Tibial artery (tissue), 4 donors: ENCODE data around the gene NXN.
A peak's percentile ranks its signal among the peaks of the same experiment; 100 is the strongest.
"Not testable (repeated sequence)": the region's sequence is repeated elsewhere in the genome, so short reads cannot be mapped to it uniquely, and the experiment has no call there.

Source experiments
- DNase-seq, 2 donors: peaks; one replicate each; pipeline ENCODE4 v3.0.0-alpha.2; 2019
- H3K27ac ChIP-seq, 2 donors: fragments of 200-600 bp; sonication (generic) in 1 of 2; 1 replicate in 1 of 2; 2 replicates in 1 of 2; pipeline ENCODE4 v1.5.1; 2018 to 2019; ENCODE audit warnings: mild to moderate bottlenecking in 1 of 2
- H3K27me3 ChIP-seq, 2 donors: fragments of 200-600 bp; sonication (generic) in 1 of 2; one replicate each; pipeline versions ENCODE4 v1.5.1 to v1.6.0; 2016 to 2019
- H3K36me3 ChIP-seq, 3 donors: fragments of 200-600 bp; sonication (generic) in 2 of 3; one replicate each; pipeline ENCODE4 v1.5.1; 2016 to 2019; ENCODE audit warnings: mild to moderate bottlenecking in 2 of 3
- H3K4me1 ChIP-seq, 4 donors: fragments of 200-600 bp; sonication (generic) in 2 of 4; 1 replicate in 3 of 4; 2 replicates in 1 of 4; pipeline ENCODE4 v1.5.1; 2016 to 2019
- H3K4me3 ChIP-seq, 2 donors: fragments of 200-600 bp; sonication (generic) in 1 of 2; 1 replicate in 1 of 2; 2 replicates in 1 of 2; pipeline ENCODE4 v1.5.1; 2018 to 2019; ENCODE audit warnings: mild to moderate bottlenecking in 2 of 2
- H3K9me3 ChIP-seq, 3 donors: fragments of 200-600 bp; sonication (generic) in 1 of 3; one replicate each; pipeline ENCODE4 v1.5.1; 2016 to 2019
- intact Hi-C: fragments of 100-400 bp; cut with DNase I; formaldehyde crosslinking; loops from one replicate; pipeline ENCODE4 v1.15.0; 2023; ENCODE audit warnings: low total_unique reads
- TF ChIP-seq, protein P1 (sequence below), 2 experiments: fragments of 200-600 bp in 1 of 2; fragments of 450-650 bp in 1 of 2; IDR thresholded peaks; one replicate each; pipeline ENCODE4 v1.5.1; 2017 to 2019; ENCODE audit warnings: antibody characterized with exemption in 2 of 2, mild to moderate bottlenecking in 1 of 2, moderate library complexity in 1 of 2

The NXN gene

GRCh38 chr17:872855-873254, 106.7 kb downstream of the NXN start:
- TF ChIP-seq, protein P1, sequence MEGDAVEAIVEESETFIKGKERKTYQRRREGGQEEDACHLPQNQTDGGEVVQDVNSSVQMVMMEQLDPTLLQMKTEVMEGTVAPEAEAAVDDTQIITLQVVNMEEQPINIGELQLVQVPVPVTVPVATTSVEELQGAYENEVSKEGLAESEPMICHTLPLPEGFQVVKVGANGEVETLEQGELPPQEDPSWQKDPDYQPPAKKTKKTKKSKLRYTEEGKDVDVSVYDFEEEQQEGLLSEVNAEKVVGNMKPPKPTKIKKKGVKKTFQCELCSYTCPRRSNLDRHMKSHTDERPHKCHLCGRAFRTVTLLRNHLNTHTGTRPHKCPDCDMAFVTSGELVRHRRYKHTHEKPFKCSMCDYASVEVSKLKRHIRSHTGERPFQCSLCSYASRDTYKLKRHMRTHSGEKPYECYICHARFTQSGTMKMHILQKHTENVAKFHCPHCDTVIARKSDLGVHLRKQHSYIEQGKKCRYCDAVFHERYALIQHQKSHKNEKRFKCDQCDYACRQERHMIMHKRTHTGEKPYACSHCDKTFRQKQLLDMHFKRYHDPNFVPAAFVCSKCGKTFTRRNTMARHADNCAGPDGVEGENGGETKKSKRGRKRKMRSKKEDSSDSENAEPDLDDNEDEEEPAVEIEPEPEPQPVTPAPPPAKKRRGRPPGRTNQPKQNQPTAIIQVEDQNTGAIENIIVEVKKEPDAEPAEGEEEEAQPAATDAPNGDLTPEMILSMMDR (IDR thresholded peaks at IDR 0.05) = no peak
- Histone ChIP-seq H3K27me3 (no peaks in the 10 kb centered on the region), H3K4me3 (no peak overlapping the region), H3K27ac (no peak overlapping the region), H3K9me3 (no peaks in the 10 kb centered on the region), H3K4me1 (peaks cover 0 to 45% (median 17%) of the 10 kb centered on the region in 4 donors), H3K36me3 (no peaks in the 10 kb centered on the region)
- DNase-seq = no peak
- intact Hi-C loops = no loop called here

DNA sequence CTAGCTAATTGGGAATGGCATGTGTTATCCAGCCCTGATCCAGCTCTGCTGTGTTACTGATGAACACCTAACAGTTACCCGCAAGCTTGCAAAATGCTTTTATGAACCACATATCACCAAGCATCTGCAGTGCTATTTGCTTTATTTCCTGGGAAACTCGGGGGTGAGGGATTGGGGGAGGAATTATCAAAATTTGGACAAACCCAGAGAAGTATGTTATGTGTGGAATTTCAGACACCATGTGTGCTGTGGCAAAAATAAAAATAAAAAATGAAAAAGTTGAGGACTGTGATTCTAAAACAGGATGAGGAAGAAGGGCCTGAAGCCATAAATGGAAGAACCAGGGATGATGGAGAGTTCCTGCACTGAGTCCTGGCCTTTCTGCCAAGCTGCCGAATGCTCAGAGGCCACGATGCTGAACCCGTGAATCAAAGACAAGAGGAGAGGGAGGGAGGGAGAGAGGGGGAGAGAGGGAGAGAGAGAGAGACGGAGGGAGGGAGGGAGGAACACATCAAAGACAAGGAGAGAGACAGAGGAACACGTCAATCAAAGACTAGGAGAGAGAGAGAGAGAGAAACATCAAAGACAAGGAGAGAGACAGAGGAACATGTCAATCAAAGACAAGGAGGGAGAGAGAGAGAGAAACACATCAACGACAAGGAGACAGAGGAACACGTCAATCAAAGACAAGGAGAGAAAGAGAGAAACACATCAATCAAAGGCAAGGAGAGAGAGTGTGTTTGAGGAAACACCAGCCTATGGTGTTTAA, 107.6 kb downstream of the NXN start:
- H3K27me3 ChIP-seq = no peaks in the 10 kb centered on the region
- TF ChIP-seq, protein P1 (IDR thresholded peaks at IDR 0.05) = no peak
- H3K9me3 ChIP-seq = no peaks in the 10 kb centered on the region
- DNase-seq = no peak
- intact Hi-C loops = no loop called here
- H3K36me3 ChIP-seq = no peaks in the 10 kb centered on the region
- H3K27ac ChIP-seq = peak overlapping the region in 1 of 2 donors; percentile 87
- H3K4me1 ChIP-seq = peaks cover 0 to 52% (median 17%) of the 10 kb centered on the region in 4 donors
- no peak overlapping the region for H3K4me3 ChIP-seq

- TF ChIP-seq, protein P1 (IDR thresholded peaks at IDR 0.05) = no peak
- no peaks in the 10 kb centered on the region for H3K9me3 ChIP-seq
- H3K27me3 ChIP-seq = no peaks in the 10 kb centered on the region
- H3K36me3 ChIP-seq = no peaks in the 10 kb centered on the region
- H3K4me3 ChIP-seq = peak overlapping the region; percentile 27 to 28
- H3K27ac ChIP-seq = peak overlapping the region; percentile 81 to 87
- peak; percentile 80 to 93 for DNase-seq
- peaks cover 0 to 59% (median 17%) of the 10 kb centered on the region in 4 donors for H3K4me1 ChIP-seq
- intact Hi-C loops = no loop called here
Measured at GRCh38 chr17:869567-870525, 109.7 kb downstream of the NXN start.

DNA sequence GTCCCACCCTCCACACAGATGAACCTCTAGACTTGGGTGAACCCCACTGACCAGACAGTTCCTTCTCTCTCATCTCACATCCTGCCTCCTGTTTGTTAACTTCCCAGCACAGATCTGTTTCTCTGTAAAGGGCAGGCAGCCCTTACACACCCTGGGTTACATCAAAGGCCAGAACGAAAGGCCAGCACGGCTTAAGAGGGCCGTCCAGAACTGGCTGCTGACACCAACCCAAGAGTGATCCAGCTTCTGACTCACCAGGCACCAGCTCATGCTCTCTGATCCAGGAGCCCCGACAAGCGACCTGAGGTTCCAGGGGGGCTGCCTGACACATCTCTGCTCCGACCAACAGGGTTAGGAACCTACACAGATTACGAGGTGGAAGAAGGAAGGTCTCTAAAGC, 110.5 kb downstream of the NXN start:
- Histone ChIP-seq H3K4me3 (peak overlapping the region; percentile 27 to 28), H3K27me3 (no peaks in the 10 kb centered on the region), H3K27ac (peak overlapping the region; percentile 81 to 87), H3K4me1 (peaks cover 0 to 59% (median 17%) of the 10 kb centered on the region in 4 donors), H3K9me3 (no peaks in the 10 kb centered on the region), H3K36me3 (no peaks in the 10 kb centered on the region)
- DNase-seq = peak; percentile 88 to 93
- intact Hi-C loops = no loop called here
- TF ChIP-seq, protein P1 (IDR thresholded peaks at IDR 0.05) = no peak

GRCh38 chr17:867896-868489, 111.6 kb downstream of the NXN start:
- intact Hi-C loops = loop anchor here (2.0 kb wide), 1 partner anchor 41 kb away; no protein-coding TSS in a partner anchor
- H3K4me1 ChIP-seq = peaks cover 0 to 59% (median 17%) of the 10 kb centered on the region in 4 donors
- peak overlapping the region; percentile 81 to 87 for H3K27ac ChIP-seq

DNA sequence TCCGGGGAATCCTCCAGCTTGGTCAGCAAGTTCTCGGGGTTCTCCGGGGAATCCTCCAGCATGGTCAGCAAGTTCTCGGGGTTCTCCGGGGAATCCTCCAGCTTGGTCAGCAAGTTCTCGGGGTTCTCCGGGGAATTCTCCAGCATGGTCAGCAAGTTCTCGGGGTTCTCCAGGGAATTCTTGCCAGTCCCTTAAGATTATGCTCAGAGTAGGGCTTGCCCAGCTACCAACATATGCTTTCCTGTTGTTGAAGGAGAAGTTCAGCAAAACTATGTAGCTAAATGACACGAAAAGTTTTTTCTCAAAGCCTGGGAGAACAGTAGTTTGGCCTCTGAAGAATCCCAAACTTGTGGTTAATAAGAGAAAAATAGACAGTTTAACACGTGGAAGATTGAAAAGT, 112.3 kb downstream of the NXN start:
- not testable (repeated sequence) for H3K27ac ChIP-seq, H3K27me3 ChIP-seq, DNase-seq, H3K4me3 ChIP-seq, H3K9me3 ChIP-seq, H3K36me3 ChIP-seq
- H3K4me1 ChIP-seq = peaks cover 0 to 58% (median 17%) of the 10 kb centered on the region in 4 donors
- intact Hi-C loops = loop anchor here (2.0 kb wide), 1 partner anchor 40 kb away; no protein-coding TSS in a partner anchor

More at GRCh38 chr17:867896-868489, 111.6 kb downstream of the NXN start:
- Histone ChIP-seq H3K4me3 (no peak overlapping the region), H3K9me3 (no peaks in the 10 kb centered on the region), H3K36me3 (no peaks in the 10 kb centered on the region), H3K27me3 (no peaks in the 10 kb centered on the region)
- no peak for DNase-seq
- TF ChIP-seq, protein P1 (IDR thresholded peaks at IDR 0.05) = no peak
